Glutamatergic neuron (in vitro differentiated cells): ENCODE measurements around the gene CHID1. TPM values are rescaled to one million over a fixed set of nuclear protein-coding genes. Genes with fewer than 3 reads are reported as not detected.

Source experiments
- DNase-seq: peaks from one replicate; pipeline ENCODE4 v3.0.0; 2022
- H3K27ac Mint-ChIP-seq: one replicate; pipeline ENCODE4 v1.8.0; 2020; ENCODE audit warnings: mild to moderate bottlenecking, mixed read lengths, inconsistent platforms; ENCODE audit not compliant: unreplicated experiment
- H3K27me3 Mint-ChIP-seq: one replicate; pipeline ENCODE4 v1.8.0; 2020; ENCODE audit warnings: mild to moderate bottlenecking, moderate library complexity, mixed read lengths, inconsistent platforms; ENCODE audit not compliant: unreplicated experiment
- H3K36me3 Mint-ChIP-seq: one replicate; pipeline ENCODE4 v1.8.0; 2020; ENCODE audit warnings: mild to moderate bottlenecking, mixed read lengths, inconsistent platforms; ENCODE audit not compliant: unreplicated experiment
- H3K4me1 Mint-ChIP-seq: one replicate; pipeline ENCODE4 v1.8.0; 2020; ENCODE audit warnings: mild to moderate bottlenecking, low read depth, mixed read lengths, inconsistent platforms; ENCODE audit not compliant: unreplicated experiment
- H3K4me3 Mint-ChIP-seq: one replicate; pipeline ENCODE4 v1.8.0; 2020; ENCODE audit warnings: mild to moderate bottlenecking, mixed read lengths, inconsistent platforms; ENCODE audit not compliant: unreplicated experiment
- H3K9me3 Mint-ChIP-seq: one replicate; pipeline ENCODE4 v1.8.0; 2020; ENCODE audit warnings: mild to moderate bottlenecking, moderate library complexity, mixed read lengths, inconsistent platforms; ENCODE audit not compliant: unreplicated experiment
- long read RNA-seq: library from polyadenylated mRNA; unstranded; transcript quantifications from one replicate; pipeline ENCODE4 v2.0.0, GENCODE V29; 2020; ENCODE audit not compliant: unreplicated experiment
- total RNA-seq: library from RNA; stranded (reverse); fragmentation: NEBNext Ultra II Directional; extraction: Animal tissue kit (Norgen Biotek cat#: 25700); gene quantifications from one replicate; pipeline ENCODE4 v1.2.1, GENCODE V29; 2021; ENCODE audit not compliant: unreplicated experiment
- TF ChIP-seq, protein P1 (sequence below): fragments of 200-600 bp; sonication (generic); IDR thresholded peaks from one replicate; pipeline ENCODE4 v1.5.0; 2021; ENCODE audit not compliant: partially characterized antibody, unreplicated experiment

CHID1 gene
- 56.1 TPM for total RNA-seq
- long read RNA-seq, transcript CHID1-201 (13 exons, 3,374 nt) = major isoform, 26 of 62 reads
- long read RNA-seq, transcript CHID1-202 (12 exons, 1,289 nt) = minor isoform, 7 of 62 reads
- long read RNA-seq, transcript CHID1-203 (14 exons, 1,477 nt) = minor isoform, 10 of 62 reads
- long read RNA-seq, partial matches to known transcripts = 10 of 62 reads
- long read RNA-seq, other reads (novel, unspliced or antisense) = 9 of 62 reads

DNA sequence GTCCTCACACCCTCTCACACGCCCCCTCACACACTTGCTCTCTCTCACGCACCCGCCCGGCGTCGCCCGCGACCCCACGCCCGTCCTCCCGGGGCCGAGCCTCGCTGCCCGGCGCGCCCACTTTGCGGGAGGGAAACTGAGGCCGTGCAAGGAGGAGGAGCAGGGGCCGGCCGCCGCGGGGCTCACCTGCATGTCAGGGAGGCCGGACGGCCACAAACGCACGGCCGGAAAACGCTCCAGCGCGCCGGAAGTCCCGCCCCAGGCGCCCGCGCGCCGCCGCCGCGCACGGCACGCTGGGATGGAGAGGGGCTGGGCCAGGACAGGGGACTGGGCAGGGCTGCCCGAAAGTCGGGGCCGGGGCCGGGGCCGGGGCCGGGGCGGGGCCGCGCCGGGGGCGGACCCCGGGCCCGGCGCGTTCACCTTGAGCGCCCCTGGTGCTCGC is at the start of gene CHID1:
Gene CHID1 (minus strand): TSS at position 222 of the 442 bp plus-strand sequence. CDS start 5,994 bp downstream, outside the sequence.
- TF ChIP-seq, protein P1, sequence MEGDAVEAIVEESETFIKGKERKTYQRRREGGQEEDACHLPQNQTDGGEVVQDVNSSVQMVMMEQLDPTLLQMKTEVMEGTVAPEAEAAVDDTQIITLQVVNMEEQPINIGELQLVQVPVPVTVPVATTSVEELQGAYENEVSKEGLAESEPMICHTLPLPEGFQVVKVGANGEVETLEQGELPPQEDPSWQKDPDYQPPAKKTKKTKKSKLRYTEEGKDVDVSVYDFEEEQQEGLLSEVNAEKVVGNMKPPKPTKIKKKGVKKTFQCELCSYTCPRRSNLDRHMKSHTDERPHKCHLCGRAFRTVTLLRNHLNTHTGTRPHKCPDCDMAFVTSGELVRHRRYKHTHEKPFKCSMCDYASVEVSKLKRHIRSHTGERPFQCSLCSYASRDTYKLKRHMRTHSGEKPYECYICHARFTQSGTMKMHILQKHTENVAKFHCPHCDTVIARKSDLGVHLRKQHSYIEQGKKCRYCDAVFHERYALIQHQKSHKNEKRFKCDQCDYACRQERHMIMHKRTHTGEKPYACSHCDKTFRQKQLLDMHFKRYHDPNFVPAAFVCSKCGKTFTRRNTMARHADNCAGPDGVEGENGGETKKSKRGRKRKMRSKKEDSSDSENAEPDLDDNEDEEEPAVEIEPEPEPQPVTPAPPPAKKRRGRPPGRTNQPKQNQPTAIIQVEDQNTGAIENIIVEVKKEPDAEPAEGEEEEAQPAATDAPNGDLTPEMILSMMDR = no peak
- DNase-seq = peak; percentile 91
- H3K36me3 Mint-ChIP-seq = no peaks in the 10 kb centered on the region
- peak within 1 kb of the TSS; percentile 99 for H3K27ac Mint-ChIP-seq
- peak within 1 kb of the TSS; percentile 92 for H3K4me3 Mint-ChIP-seq
- no peaks in the 10 kb centered on the region for H3K27me3 Mint-ChIP-seq
- peaks cover 5% of the 10 kb centered on the region for H3K4me1 Mint-ChIP-seq
- peaks cover 7% of the 10 kb centered on the region for H3K9me3 Mint-ChIP-seq

DNA sequence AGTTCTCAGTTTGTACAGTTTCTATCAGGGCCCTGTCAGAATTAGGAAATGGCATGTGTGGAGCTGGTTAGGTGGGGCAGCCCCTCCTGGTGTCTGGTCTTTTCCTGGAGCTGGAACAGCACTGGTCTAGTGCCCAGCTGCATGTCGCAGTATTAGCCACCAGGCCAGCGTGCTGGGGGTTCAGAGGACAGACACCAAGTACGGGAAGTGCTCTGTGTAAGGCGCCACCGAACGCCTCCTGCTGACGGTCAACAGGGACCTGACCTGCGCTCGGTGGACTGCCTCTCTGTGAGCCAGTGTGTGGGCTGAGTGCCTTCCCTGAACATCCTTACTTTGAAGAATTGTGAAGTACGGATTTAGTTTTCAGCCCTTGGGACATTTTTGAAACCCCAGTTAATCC is 49.0 kb upstream of the CHID1 start:
- Mint-ChIP-seq H3K4me3 (no peak overlapping the region), H3K9me3 (peaks cover 13% of the 10 kb centered on the region), H3K27me3 (peaks cover 10% of the 10 kb centered on the region), H3K27ac (no peak overlapping the region), H3K4me1 (peaks cover 36% of the 10 kb centered on the region), H3K36me3 (peaks cover 15% of the 10 kb centered on the region)
- TF ChIP-seq, protein P1 = no peak
- no peak for DNase-seq

DNA sequence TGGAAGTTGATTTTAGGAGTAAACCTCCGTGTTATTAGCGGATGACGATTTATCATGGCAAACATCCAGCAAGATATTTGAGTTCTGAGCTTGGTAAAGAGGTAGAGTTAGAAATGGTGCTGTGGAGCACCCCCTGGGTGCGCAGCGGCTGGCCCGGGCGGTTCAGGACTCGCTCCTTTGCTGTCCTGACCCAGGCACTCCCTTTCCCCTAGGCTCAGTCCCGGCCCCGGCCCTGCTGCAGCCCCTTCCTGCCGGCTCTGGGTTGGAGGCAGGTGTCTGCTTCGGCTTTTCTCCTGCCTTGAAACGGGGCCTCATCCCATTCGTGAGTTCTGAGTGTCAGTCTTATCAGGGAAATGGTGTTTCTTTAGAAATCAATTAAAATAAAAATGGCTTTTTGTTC is 48.4 kb upstream of the CHID1 start:
- Mint-ChIP-seq H3K27me3 (peaks cover 13% of the 10 kb centered on the region), H3K4me1 (peaks cover 42% of the 10 kb centered on the region), H3K4me3 (peak overlapping the region; percentile 25), H3K36me3 (peaks cover 9% of the 10 kb centered on the region), H3K9me3 (peaks cover 16% of the 10 kb centered on the region), H3K27ac (no peak overlapping the region)
- TF ChIP-seq, protein P1 = no peak
- DNase-seq = no peak

DNA sequence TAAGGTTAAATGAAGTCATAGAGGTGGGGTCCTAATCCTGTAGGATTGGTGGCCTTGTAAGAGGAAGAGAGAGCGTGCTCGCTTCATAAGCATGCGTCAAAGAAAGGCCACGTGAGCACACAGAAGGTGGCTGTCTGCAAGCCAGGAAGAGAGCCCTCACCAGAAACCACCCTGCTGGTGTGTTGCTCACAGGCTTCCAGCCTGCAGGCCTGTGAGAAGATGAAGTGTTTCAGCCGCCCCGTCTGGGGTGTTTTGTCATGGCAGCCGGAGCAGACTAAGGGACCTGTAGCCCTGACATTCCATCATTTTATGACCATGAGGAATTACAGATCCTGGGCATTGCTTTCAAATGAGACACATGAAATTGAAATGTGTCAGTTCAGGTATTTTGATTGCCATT is 47.5 kb upstream of the CHID1 start:
- Mint-ChIP-seq H3K27ac (peak overlapping the region; percentile 34), H3K4me3 (no peak overlapping the region), H3K27me3 (peaks cover 16% of the 10 kb centered on the region), H3K36me3 (peaks cover 4% of the 10 kb centered on the region), H3K4me1 (peaks cover 45% of the 10 kb centered on the region), H3K9me3 (peaks cover 17% of the 10 kb centered on the region)
- no peak for DNase-seq
- TF ChIP-seq, protein P1 = no peak

DNA sequence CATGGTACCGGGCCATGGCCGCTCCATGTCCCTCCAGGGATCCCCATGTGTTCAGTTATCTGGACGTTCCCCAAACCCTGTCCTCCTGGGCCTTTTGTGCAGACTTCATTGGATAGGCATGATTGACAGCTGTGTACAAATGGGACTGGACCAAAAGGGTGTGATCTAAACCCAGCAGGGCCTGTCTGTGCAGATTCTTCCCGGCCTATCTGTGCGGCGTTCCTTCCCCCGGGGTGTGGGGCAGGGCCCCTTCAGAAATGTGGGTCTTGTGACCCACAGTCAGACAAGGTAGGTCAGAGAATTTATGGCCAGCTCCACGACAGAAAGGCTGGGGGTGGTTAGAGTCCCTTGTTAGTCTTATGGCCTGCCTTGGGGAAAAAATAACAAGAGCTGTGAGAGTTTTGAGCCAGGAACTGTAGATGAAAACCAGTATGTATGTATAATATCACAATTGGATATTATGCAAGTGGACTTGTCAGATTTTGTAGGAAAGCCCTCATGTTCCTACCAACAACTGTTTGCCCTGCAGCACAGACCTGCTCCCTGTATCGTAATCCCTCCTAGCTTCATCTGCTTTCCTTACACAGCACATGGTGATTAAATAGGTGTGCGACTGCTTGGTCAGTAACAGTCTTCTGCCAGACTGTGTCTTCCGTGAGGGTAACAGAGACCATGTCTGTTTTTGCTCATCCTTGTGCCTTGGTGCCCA is 46.8 kb upstream of the CHID1 start:
- Mint-ChIP-seq H3K27ac (peak overlapping the region; percentile 55), H3K4me3 (no peak overlapping the region), H3K27me3 (peaks cover 13% of the 10 kb centered on the region), H3K36me3 (no peaks in the 10 kb centered on the region), H3K9me3 (peaks cover 15% of the 10 kb centered on the region), H3K4me1 (peaks cover 52% of the 10 kb centered on the region)
- TF ChIP-seq, protein P1 = no peak
- no peak for DNase-seq
